WTC11 (cell line): ENCODE results near the gene PRELID1. TPM values are rescaled to one million over a fixed set of nuclear protein-coding genes. Genes with fewer than 3 reads are reported as not detected.

Experiments
- ATAC-seq: fragments of 200-7000 bp; cut with Tn5 transposase; 2 replicates; pipeline ENCODE4 v1.10.0; 2021; ENCODE audit warnings: mild to moderate bottlenecking, moderate library complexity
- CTCF ChIA-PET: fragments of 300-600 bp; sonication (Branson Sonifier 250); formaldehyde crosslinking; loops from one replicate; lab custom pipeline; 2021; ENCODE audit warnings: antibody characterized with exemption; lab: Charles Lee
- POLR2A ChIA-PET: fragments of 350-600 bp; sonication (Branson Sonifier 250); formaldehyde crosslinking; loops from one replicate; lab custom pipeline; 2021; ENCODE audit warnings: antibody characterized with exemption; lab: Charles Lee
- DNase-seq: peaks from one replicate; pipeline ENCODE4 v3.0.0; 2021; ENCODE audit warnings: low spot score
- H3K27ac Mint-ChIP-seq: 2 replicates; pipeline ENCODE4 v1.8.0; 2021; ENCODE audit warnings: mixed read lengths
- H3K27me3 Mint-ChIP-seq: 2 replicates; pipeline ENCODE4 v1.8.0; 2021; ENCODE audit warnings: low read depth, mild to moderate bottlenecking, moderate library complexity, mixed read lengths
- H3K36me3 Mint-ChIP-seq: 2 replicates; pipeline ENCODE4 v1.8.0; 2021; ENCODE audit warnings: mixed read lengths
- H3K4me1 Mint-ChIP-seq: 2 replicates; pipeline ENCODE4 v1.8.0; 2022; ENCODE audit warnings: mixed read lengths
- H3K4me3 Mint-ChIP-seq: 2 replicates; pipeline ENCODE4 v1.8.0; 2021; ENCODE audit warnings: mild to moderate bottlenecking, moderate library complexity, mixed read lengths
- H3K9me3 Mint-ChIP-seq: 2 replicates; pipeline ENCODE4 v1.8.0; 2021; ENCODE audit warnings: mixed read lengths
- CBFB ChIP-seq: sonication (generic); formaldehyde crosslinking; IDR thresholded peaks from 2 replicates; pipeline ENCODE4 v1.8.1; 2022; ENCODE audit warnings: mild to moderate bottlenecking, low read depth, missing genetic modification reagents
- CREB1 ChIP-seq: sonication (generic); formaldehyde crosslinking; IDR thresholded peaks from 2 replicates; pipeline ENCODE4 v1.8.0; 2023; ENCODE audit warnings: mild to moderate bottlenecking, missing genetic modification reagents
- CREM ChIP-seq: sonication (generic); formaldehyde crosslinking; IDR thresholded peaks from 2 replicates; pipeline ENCODE4 v1.8.1; 2022; ENCODE audit warnings: mild to moderate bottlenecking, missing genetic modification reagents, moderate library complexity
- E2F1 ChIP-seq: sonication (generic); formaldehyde crosslinking; IDR thresholded peaks from 2 replicates; pipeline ENCODE4 v1.8.0; 2022; ENCODE audit warnings: mild to moderate bottlenecking, missing genetic modification reagents
- ETV6 ChIP-seq: sonication (generic); formaldehyde crosslinking; IDR thresholded peaks from 2 replicates; pipeline ENCODE4 v1.8.1; 2022; ENCODE audit warnings: mild to moderate bottlenecking, missing genetic modification reagents
- JAZF1 ChIP-seq: fragments of 250-450 bp; sonication (Bioruptor Pico); IDR thresholded peaks from 2 replicates; pipeline ENCODE4 v1.9.0; 2021; ENCODE audit warnings: moderate library complexity, mild to moderate bottlenecking, inconsistent platforms
- JUN ChIP-seq: sonication (generic); formaldehyde crosslinking; IDR thresholded peaks from 2 replicates; pipeline ENCODE4 v1.8.0; 2023; ENCODE audit warnings: mild to moderate bottlenecking, missing genetic modification reagents
- NFATC4 ChIP-seq: fragments of 250-450 bp; sonication (Bioruptor Pico); IDR thresholded peaks from 2 replicates; pipeline ENCODE4 v1.9.0; 2021; ENCODE audit warnings: mild to moderate bottlenecking
- NFYB ChIP-seq: sonication (generic); formaldehyde crosslinking; conservative IDR thresholded peaks from 2 replicates; pipeline ENCODE4 v1.8.0; 2022; ENCODE audit warnings: low read depth, missing genetic modification reagents
- OVOL2 ChIP-seq: fragments of 250-450 bp; sonication (Bioruptor Pico); IDR thresholded peaks from 2 replicates; pipeline ENCODE4 v1.9.0; 2021; ENCODE audit warnings: mild to moderate bottlenecking, borderline replicate concordance
- PRDM15 ChIP-seq: sonication (generic); formaldehyde crosslinking; IDR thresholded peaks from 2 replicates; pipeline ENCODE4 v1.8.0; 2022; ENCODE audit warnings: missing genetic modification reagents
- SMAD3 ChIP-seq: sonication (generic); formaldehyde crosslinking; IDR thresholded peaks from 2 replicates; pipeline ENCODE4 v1.8.0; 2022; ENCODE audit warnings: missing genetic modification reagents, mild to moderate bottlenecking, borderline replicate concordance
- SOX15 ChIP-seq: fragments of 250-450 bp; sonication (Bioruptor Pico); IDR thresholded peaks from 2 replicates; pipeline ENCODE4 v1.9.0; 2021; ENCODE audit warnings: mild to moderate bottlenecking
- TCF7 ChIP-seq: sonication (generic); formaldehyde crosslinking; IDR thresholded peaks from 2 replicates; pipeline ENCODE4 v1.8.0; 2022; ENCODE audit warnings: mild to moderate bottlenecking, low read depth, missing genetic modification reagents, moderate library complexity
- ZNF121 ChIP-seq: sonication (generic); formaldehyde crosslinking; IDR thresholded peaks from 2 replicates; pipeline ENCODE4 v1.8.0; 2023; ENCODE audit warnings: missing genetic modification reagents
- ZNF138 ChIP-seq: sonication (generic); formaldehyde crosslinking; conservative IDR thresholded peaks from 2 replicates; pipeline ENCODE4 v1.8.1; 2022; ENCODE audit warnings: mild to moderate bottlenecking, moderate library complexity, missing genetic modification reagents
- ZNF396 ChIP-seq: fragments of 250-450 bp; sonication (Bioruptor Pico); IDR thresholded peaks from 2 replicates; pipeline ENCODE4 v1.8.0; 2021; ENCODE audit warnings: mild to moderate bottlenecking, moderate library complexity, borderline replicate concordance
- ZNF425 ChIP-seq: fragments of 250-450 bp; sonication (Bioruptor Pico); conservative IDR thresholded peaks from 2 replicates; pipeline ENCODE4 v1.9.0; 2021; ENCODE audit warnings: mild to moderate bottlenecking
- total RNA-seq: library from RNA; stranded (reverse); gene quantifications from 3 replicates; pipeline ENCODE4 v1.2.3, GENCODE V29; 2021
- TF ChIP-seq, protein P1 (sequence below): sonication (generic); formaldehyde crosslinking; IDR thresholded peaks from 2 replicates; pipeline ENCODE4 v1.8.1; 2023; ENCODE audit warnings: mild to moderate bottlenecking, missing genetic modification reagents, moderate library complexity
- TF ChIP-seq, protein P2 (sequence below): sonication (generic); formaldehyde crosslinking; IDR thresholded peaks from 2 replicates; pipeline ENCODE4 v1.8.0; 2022; ENCODE audit warnings: mild to moderate bottlenecking, missing genetic modification reagents
- TF ChIP-seq, protein P3 (sequence below): sonication (generic); formaldehyde crosslinking; IDR thresholded peaks from 2 replicates; pipeline ENCODE4 v1.8.1; 2023; ENCODE audit warnings: mild to moderate bottlenecking, missing genetic modification reagents
- TF ChIP-seq, protein P4 (sequence below): sonication (generic); formaldehyde crosslinking; IDR thresholded peaks from 2 replicates; pipeline ENCODE4 v1.8.1; 2023; ENCODE audit warnings: mild to moderate bottlenecking, moderate library complexity, missing genetic modification reagents

Gene PRELID1
- total RNA-seq, 1 experiment from 2014 or later: 273 TPM

- ChIA-PET CTCF (interaction anchor here (1.3 kb wide), 1 partner anchor 18 kb away, joined by 3 read pairs; no protein-coding TSS in a partner anchor), POLR2A (no interaction called here)
- TF ChIP-seq SMAD3 (CRISPR knock-in tag) (no peak), ZNF138 (CRISPR knock-in tag) (no peak), E2F1 (CRISPR knock-in tag) (no peak), NFYB (CRISPR knock-in tag) (no peak), CBFB (CRISPR knock-in tag) (no peak), PRDM15 (CRISPR knock-in tag) (no peak), JUN (CRISPR knock-in tag) (no peak), NFATC4 (CRISPR knock-in tag) (no peak), CREB1 (CRISPR knock-in tag) (no peak)
- TF ChIP-seq, protein P1, sequence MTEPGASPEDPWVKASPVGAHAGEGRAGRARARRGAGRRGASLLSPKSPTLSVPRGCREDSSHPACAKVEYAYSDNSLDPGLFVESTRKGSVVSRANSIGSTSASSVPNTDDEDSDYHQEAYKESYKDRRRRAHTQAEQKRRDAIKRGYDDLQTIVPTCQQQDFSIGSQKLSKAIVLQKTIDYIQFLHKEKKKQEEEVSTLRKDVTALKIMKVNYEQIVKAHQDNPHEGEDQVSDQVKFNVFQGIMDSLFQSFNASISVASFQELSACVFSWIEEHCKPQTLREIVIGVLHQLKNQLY (CRISPR knock-in tag): no peak
- TF ChIP-seq, protein P2, sequence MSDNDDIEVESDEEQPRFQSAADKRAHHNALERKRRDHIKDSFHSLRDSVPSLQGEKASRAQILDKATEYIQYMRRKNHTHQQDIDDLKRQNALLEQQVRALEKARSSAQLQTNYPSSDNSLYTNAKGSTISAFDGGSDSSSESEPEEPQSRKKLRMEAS (CRISPR knock-in tag): no peak
- TF ChIP-seq, protein P3, sequence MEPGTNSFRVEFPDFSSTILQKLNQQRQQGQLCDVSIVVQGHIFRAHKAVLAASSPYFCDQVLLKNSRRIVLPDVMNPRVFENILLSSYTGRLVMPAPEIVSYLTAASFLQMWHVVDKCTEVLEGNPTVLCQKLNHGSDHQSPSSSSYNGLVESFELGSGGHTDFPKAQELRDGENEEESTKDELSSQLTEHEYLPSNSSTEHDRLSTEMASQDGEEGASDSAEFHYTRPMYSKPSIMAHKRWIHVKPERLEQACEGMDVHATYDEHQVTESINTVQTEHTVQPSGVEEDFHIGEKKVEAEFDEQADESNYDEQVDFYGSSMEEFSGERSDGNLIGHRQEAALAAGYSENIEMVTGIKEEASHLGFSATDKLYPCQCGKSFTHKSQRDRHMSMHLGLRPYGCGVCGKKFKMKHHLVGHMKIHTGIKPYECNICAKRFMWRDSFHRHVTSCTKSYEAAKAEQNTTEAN (CRISPR knock-in tag): no peak
- H3K36me3 Mint-ChIP-seq: peaks cover 83% of the 10 kb centered on the region
- H3K4me3 Mint-ChIP-seq: no peak overlapping the region
- peak overlapping the region; percentile 23; the same call in 1 of the 2 replicates for H3K27ac Mint-ChIP-seq
- H3K27me3 Mint-ChIP-seq: no peaks in the 10 kb centered on the region
- H3K9me3 Mint-ChIP-seq: no peaks in the 10 kb centered on the region
- no peak for ATAC-seq
- DNase-seq: no peak
- H3K4me1 Mint-ChIP-seq: peaks cover 1% of the 10 kb centered on the region; the same call in 1 of the 2 replicates
Measured at GRCh38 chr5:177290816-177291596, 12.6 kb upstream of the PRELID1 start.

DNA sequence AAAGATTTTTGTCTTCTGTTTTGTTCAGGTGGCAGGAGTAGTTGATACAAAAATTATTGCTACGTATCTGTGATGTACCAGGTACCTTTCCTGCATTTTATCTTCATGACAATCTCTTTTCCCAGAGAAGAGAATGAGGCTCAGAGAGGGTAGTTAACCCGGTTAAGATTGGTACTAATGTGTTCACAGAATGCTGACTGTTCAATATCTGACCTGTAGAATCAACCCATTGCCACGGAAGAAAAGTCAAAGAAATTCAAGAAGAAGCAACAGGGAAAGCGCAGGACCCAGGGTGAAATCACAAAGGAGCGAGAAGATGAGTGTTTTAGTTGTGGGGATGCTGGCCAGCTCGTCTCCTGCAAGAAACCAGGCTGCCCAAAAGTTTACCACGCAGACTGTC is 11.9 kb upstream of the PRELID1 start:
- Mint-ChIP-seq H3K9me3 (no peaks in the 10 kb centered on the region), H3K4me1 (peaks cover 6% of the 10 kb centered on the region; the same call in 1 of the 2 replicates), H3K27ac (no peak overlapping the region), H3K36me3 (peaks cover 80% of the 10 kb centered on the region), H3K27me3 (no peaks in the 10 kb centered on the region), H3K4me3 (no peak overlapping the region)
- ChIA-PET POLR2A (no interaction called here), CTCF (interaction anchor here (1.2 kb wide), 1 partner anchor 18 kb away, joined by 4 read pairs; no protein-coding TSS in a partner anchor)
- no peak for DNase-seq
- ATAC-seq: no peak
- TF ChIP-seq, protein P4, sequence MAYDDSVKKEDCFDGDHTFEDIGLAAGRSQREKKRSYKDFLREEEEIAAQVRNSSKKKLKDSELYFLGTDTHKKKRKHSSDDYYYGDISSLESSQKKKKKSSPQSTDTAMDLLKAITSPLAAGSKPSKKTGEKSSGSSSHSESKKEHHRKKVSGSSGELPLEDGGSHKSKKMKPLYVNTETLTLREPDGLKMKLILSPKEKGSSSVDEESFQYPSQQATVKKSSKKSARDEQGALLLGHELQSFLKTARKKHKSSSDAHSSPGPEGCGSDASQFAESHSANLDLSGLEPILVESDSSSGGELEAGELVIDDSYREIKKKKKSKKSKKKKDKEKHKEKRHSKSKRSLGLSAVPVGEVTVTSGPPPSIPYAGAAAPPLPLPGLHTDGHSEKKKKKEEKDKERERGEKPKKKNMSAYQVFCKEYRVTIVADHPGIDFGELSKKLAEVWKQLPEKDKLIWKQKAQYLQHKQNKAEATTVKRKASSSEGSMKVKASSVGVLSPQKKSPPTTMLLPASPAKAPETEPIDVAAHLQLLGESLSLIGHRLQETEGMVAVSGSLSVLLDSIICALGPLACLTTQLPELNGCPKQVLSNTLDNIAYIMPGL (CRISPR knock-in tag): no peak
- TF ChIP-seq ZNF425 (CRISPR knock-in tag) (no peak), SOX15 (CRISPR knock-in tag) (no peak), ETV6 (CRISPR knock-in tag) (no peak), ZNF396 (CRISPR knock-in tag) (no peak), OVOL2 (CRISPR knock-in tag) (no peak), NFYB (CRISPR knock-in tag) (no peak), CREM (CRISPR knock-in tag) (no peak), TCF7 (CRISPR knock-in tag) (no peak), JAZF1 (CRISPR knock-in tag) (no peak), ZNF121 (no peak)
